ENCODE measurements around the gene ACTL10.
"Not testable (repeated sequence)": the region's sequence is repeated elsewhere in the genome, so short reads cannot be mapped to it uniquely, and the experiment has no call there.

ACTL10 gene

GRCh38 chr20:33700696-33701441 lies 34.1 kb downstream of the ACTL10 start:
- DNase-seq: not testable (repeated sequence)

- DNase-seq: no peak
Measured at GRCh38 chr20:33701629-33702450, 35.1 kb downstream of the ACTL10 start.

GRCh38 chr20:33702861-33703260 lies 36.1 kb downstream of the ACTL10 start:
- no peak for DNase-seq

GRCh38 chr20:33703498-33704137 lies 36.9 kb downstream of the ACTL10 start:
- DNase-seq: no peak

GRCh38 chr20:33704197-33704924 lies 37.6 kb downstream of the ACTL10 start:
- no peak for DNase-seq

GRCh38 chr20:33707668-33708067 lies 40.9 kb downstream of the ACTL10 start:
- DNase-seq: no peak

- DNase-seq: no peak
Measured at GRCh38 chr20:33709398-33709797, 42.7 kb downstream of the ACTL10 start.

- no peak for DNase-seq
Measured at GRCh38 chr20:33709905-33710541, 43.3 kb downstream of the ACTL10 start.

GRCh38 chr20:33710681-33711445 lies 44.1 kb downstream of the ACTL10 start:
- no peak for DNase-seq

GRCh38 chr20:33711446-33711738 lies 44.6 kb downstream of the ACTL10 start:
- no peak for DNase-seq

- DNase-seq: no peak
Measured at GRCh38 chr20:33713865-33714367, 47.2 kb downstream of the ACTL10 start.

GRCh38 chr20:33716498-33716897 lies 49.8 kb downstream of the ACTL10 start:
- no peak for DNase-seq
